ENCODE data around the gene DDX42.

Gene DDX42

GRCh38 chr17:63774141-63774968 lies at the start of gene DDX42:
DDX42 (plus strand) TSS chr17:63774170; CDS start chr17:63787050, 12,880 bp downstream.
- in situ Hi-C loops (cut with HindIII; ENCODE audit: low sequenced_read_pairs): no loop called here

GRCh38 chr17:63735691-63736090 lies 38.3 kb upstream of the DDX42 start:
- in situ Hi-C loops (cut with HindIII; ENCODE audit: low sequenced_read_pairs): no loop called here

GRCh38 chr17:63740464-63741142 lies 33.4 kb upstream of the DDX42 start:
- in situ Hi-C loops (cut with HindIII; ENCODE audit: low sequenced_read_pairs): no loop called here

GRCh38 chr17:63741143-63741407 lies 32.9 kb upstream of the DDX42 start:
- in situ Hi-C loops (cut with HindIII; ENCODE audit: low sequenced_read_pairs): no loop called here

- in situ Hi-C loops (cut with HindIII; ENCODE audit: low sequenced_read_pairs): no loop called here
These were observed 32.4 kb upstream of the DDX42 start, which contains the start of gene STRADA for GRCh38 chr17:63741408-63742173. STRADA (minus strand) TSS chr17:63741799; CDS start chr17:63728369, 13,430 bp downstream.

GRCh38 chr17:63751806-63752205 lies 22.2 kb upstream of the DDX42 start:
- in situ Hi-C loops (cut with HindIII; ENCODE audit: low sequenced_read_pairs): no loop called here

- in situ Hi-C loops (cut with HindIII; ENCODE audit: low sequenced_read_pairs): no loop called here
These were observed 21.3 kb upstream of the DDX42 start for GRCh38 chr17:63752707-63753106.

GRCh38 chr17:63753215-63753614 lies 20.8 kb upstream of the DDX42 start:
- in situ Hi-C loops (cut with HindIII; ENCODE audit: low sequenced_read_pairs): no loop called here

GRCh38 chr17:63754046-63754445 lies 19.9 kb upstream of the DDX42 start:
- in situ Hi-C loops (cut with HindIII; ENCODE audit: low sequenced_read_pairs): no loop called here

- in situ Hi-C loops (cut with HindIII; ENCODE audit: low sequenced_read_pairs): no loop called here
These were observed 15.5 kb upstream of the DDX42 start for GRCh38 chr17:63758428-63758827.

GRCh38 chr17:63760771-63761539 lies 13.0 kb upstream of the DDX42 start:
- in situ Hi-C loops (cut with HindIII; ENCODE audit: low sequenced_read_pairs): no loop called here

- in situ Hi-C loops (cut with HindIII; ENCODE audit: low sequenced_read_pairs): no loop called here
These were observed 11.6 kb upstream of the DDX42 start for GRCh38 chr17:63762161-63763078.

- in situ Hi-C loops (cut with HindIII; ENCODE audit: low sequenced_read_pairs): no loop called here
These were observed 9.3 kb upstream of the DDX42 start for GRCh38 chr17:63764716-63765115.

- in situ Hi-C loops (cut with HindIII; ENCODE audit: low sequenced_read_pairs): no loop called here
These were observed 7.2 kb upstream of the DDX42 start for GRCh38 chr17:63766754-63767153.

- in situ Hi-C loops (cut with HindIII; ENCODE audit: low sequenced_read_pairs): no loop called here
These were observed 5.5 kb upstream of the DDX42 start for GRCh38 chr17:63768433-63768832.

- in situ Hi-C loops (cut with HindIII; ENCODE audit: low sequenced_read_pairs): no loop called here
These were observed 1.1 kb upstream of the DDX42 start for GRCh38 chr17:63772801-63773271.

GRCh38 chr17:63773272-63774140 lies 464 bp upstream of the DDX42 start, which contains the start of gene CCDC47:
CCDC47 (minus strand) TSS chr17:63773597; CDS start chr17:63766175, 7,422 bp downstream.
- in situ Hi-C loops (cut with HindIII; ENCODE audit: low sequenced_read_pairs): no loop called here

GRCh38 chr17:63774969-63775265 lies 947 bp downstream of the DDX42 start:
- in situ Hi-C loops (cut with HindIII; ENCODE audit: low sequenced_read_pairs): no loop called here

- in situ Hi-C loops (cut with HindIII; ENCODE audit: low sequenced_read_pairs): no loop called here
These were observed 1.4 kb downstream of the DDX42 start for GRCh38 chr17:63775420-63775819.

Measured in DLD1 (cell line).